Activated CD4-positive, alpha-beta T cell treated with anti-CD3 and anti-CD28 coated beads, Interleukin-2, Interleukin-4, amounts not matched to agents 100 ng/mL and 50 ng/mL, durations not matched to agents 16 hours and 8 hours (primary cell): ENCODE data around the gene STPG1.
A peak's percentile ranks its signal among the peaks of the same experiment; 100 is the strongest.

Experiments used
- DNase-seq: peaks from one replicate; pipeline ENCODE4 v3.0.0-alpha.2; 2020; ENCODE audit warnings: low spot score

STPG1 gene

GRCh38 chr1:24341260-24341659, 72.3 kb downstream of the STPG1 start:
- DNase-seq: no peak

- DNase-seq: no peak
These were observed 72.8 kb downstream of the STPG1 start for GRCh38 chr1:24340770-24341169.

GRCh38 chr1:24339996-24340395, 73.6 kb downstream of the STPG1 start:
- no peak for DNase-seq

GRCh38 chr1:24338447-24338846, 75.1 kb downstream of the STPG1 start:
- no peak for DNase-seq

- no peak for DNase-seq
These were observed 76.1 kb downstream of the STPG1 start for GRCh38 chr1:24337455-24337854.

GRCh38 chr1:24336075-24336474, 77.5 kb downstream of the STPG1 start:
- no peak for DNase-seq

GRCh38 chr1:24331961-24332673, 81.5 kb downstream of the STPG1 start:
- DNase-seq: no peak

GRCh38 chr1:24329797-24330543, 83.6 kb downstream of the STPG1 start:
- no peak for DNase-seq

- DNase-seq: no peak
These were observed 84.3 kb downstream of the STPG1 start for GRCh38 chr1:24329331-24329730.

- DNase-seq: no peak
These were observed 85.7 kb downstream of the STPG1 start for GRCh38 chr1:24327891-24328290.

- DNase-seq: no peak
These were observed 86.1 kb downstream of the STPG1 start for GRCh38 chr1:24327486-24327885.

- no peak for DNase-seq
These were observed 87.8 kb downstream of the STPG1 start for GRCh38 chr1:24325587-24326449.

- DNase-seq: no peak
These were observed 88.7 kb downstream of the STPG1 start for GRCh38 chr1:24324903-24325302.

- no peak for DNase-seq
These were observed 90.3 kb downstream of the STPG1 start for GRCh38 chr1:24323281-24323680.

- DNase-seq: no peak
These were observed 91.0 kb downstream of the STPG1 start for GRCh38 chr1:24322470-24323177.

GRCh38 chr1:24321697-24322469, 91.7 kb downstream of the STPG1 start:
- DNase-seq: peak; percentile 81

GRCh38 chr1:24321126-24321525, 92.5 kb downstream of the STPG1 start:
- DNase-seq: peak; percentile 44

GRCh38 chr1:24319962-24320361, 93.6 kb downstream of the STPG1 start:
- no peak for DNase-seq

- DNase-seq: no peak
These were observed 94.2 kb downstream of the STPG1 start, which contains the start of gene GRHL3 for GRCh38 chr1:24319312-24319863. TSS of gene GRHL3 (plus strand) at chr1:24319357. CDS start at chr1:24319552, 195 bp downstream.

- DNase-seq: no peak
These were observed 94.8 kb downstream of the STPG1 start for GRCh38 chr1:24318615-24319311.
